GM19035 (cell line): ENCODE measurements around the gene RYR3.

Experiments used
- ATAC-seq: cut with Tn5 transposase; IDR thresholded peaks from one replicate; pipeline ENCODE4 v1.9.1; 2021; ENCODE audit not compliant: unreplicated experiment

RYR3 gene

DNA sequence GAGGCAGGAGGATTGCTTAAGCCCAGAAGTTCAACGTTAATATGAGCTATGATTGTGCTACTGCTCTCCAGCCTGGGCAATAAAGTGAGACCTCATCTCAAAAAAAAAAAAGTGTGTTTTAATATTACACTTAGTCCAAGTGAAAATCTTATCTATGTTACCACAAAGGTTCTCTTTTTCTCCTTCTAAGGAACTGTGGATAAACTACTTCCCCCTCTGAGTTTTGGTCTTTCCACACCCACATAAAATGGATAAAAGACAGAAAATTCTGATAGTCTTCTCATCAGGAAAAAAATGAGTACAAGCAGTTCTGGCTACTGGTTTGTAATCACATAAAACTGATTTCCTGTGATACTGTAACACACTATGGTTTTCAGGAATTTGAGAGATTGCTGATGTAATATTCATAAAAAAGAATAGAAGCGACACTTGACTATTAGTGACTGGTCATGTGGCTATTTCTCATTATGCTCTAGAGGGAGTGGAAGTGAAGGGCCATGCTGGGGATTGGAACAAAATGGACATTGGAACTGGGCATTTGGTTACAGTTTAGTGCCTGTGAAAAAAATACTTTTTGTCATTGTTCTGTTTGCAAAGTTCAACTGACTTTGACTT lies 68.2 kb downstream of the RYR3 start:
- ATAC-seq: no peak

DNA sequence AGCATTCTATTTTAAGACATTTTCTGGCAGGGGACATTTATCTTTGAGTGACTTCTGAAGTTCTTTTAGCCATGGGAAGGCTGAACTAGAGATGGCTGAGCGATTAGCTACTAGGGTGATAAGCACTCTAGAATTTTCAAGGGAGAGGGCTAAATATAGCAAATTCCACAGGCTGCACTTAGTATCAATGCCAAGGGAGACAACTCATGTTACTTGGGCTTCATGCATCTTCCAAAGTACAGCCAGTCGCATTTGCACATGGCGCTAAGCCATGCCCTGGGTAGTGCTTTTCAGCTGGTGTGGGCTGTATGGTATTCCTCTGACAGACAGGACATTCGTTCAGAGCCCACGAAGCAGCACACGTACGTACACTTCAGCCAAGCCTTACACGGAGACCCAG lies 69.6 kb downstream of the RYR3 start:
- ATAC-seq: no peak

DNA sequence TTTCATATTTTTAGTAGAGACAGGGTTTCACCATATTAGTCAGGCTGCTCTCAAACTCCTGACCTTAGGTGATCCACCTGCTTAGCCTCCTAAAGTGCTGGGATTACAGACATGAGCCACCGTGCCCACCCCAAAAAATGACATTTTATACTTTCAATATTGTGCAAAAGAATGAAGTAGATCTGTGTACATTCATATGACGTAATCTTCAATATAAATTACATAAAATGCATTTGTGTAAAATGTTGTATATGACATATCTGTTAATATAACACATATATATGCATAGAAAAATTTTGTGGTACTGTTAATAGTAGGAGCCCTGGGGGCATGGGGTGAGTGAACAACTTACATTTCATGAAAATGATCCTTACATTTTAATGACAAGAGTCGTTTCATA lies 71.7 kb downstream of the RYR3 start:
- ATAC-seq: no peak

DNA sequence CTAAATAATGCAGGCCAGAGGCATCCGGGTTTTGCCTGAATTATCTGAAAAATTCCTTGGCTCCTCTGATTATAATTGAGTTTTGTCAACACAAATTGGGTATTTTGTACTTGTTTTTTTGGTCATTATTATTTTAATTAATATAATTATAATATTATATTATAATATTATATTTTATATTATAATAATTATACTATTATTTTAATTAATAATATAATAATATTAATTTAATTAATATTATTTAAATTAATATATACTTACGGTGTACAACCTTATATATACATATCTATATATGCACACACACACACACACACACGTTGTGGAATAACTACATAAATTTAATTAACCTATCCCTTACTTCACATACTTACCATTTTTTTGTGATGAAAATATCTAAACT lies 73.5 kb downstream of the RYR3 start:
- no peak for ATAC-seq

DNA sequence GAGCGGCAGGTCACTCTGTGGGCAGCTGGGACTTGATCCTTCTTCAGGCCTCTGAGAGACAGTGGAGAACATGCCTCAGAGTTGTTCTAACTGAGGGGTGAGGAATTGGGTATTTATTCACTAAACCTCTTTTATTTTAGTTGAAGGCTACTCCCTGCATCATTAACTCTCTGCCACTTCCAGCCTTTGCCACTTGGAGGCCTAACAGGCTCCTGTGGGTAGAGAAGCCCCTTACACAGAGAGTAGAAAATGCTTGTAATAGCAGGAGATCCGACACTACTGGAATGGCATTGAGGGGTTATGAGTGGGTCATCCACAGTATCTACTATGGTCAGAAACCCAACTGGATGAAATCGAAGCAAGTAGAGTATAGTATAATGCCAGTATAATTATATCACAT lies 81.7 kb downstream of the RYR3 start:
- no peak for ATAC-seq

DNA sequence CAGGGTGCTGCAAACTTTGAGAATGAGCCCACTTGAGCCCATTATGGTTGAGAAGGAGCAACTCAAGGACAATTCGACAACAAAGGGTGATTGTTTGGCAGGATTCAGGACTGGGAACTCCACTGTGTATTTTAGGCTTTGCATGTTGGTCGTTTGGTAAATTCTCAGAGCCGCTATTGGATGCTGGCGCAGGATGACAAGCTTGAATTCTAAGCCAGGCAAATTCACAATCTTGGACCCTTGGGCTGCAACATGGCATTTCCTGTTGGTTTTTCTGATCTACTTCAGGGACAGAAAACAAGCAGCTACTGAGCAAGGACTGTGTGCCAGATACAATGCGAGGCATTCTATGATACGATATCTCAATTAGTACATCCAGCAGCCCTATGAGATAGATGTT lies 82.8 kb downstream of the RYR3 start:
- no peak for ATAC-seq

DNA sequence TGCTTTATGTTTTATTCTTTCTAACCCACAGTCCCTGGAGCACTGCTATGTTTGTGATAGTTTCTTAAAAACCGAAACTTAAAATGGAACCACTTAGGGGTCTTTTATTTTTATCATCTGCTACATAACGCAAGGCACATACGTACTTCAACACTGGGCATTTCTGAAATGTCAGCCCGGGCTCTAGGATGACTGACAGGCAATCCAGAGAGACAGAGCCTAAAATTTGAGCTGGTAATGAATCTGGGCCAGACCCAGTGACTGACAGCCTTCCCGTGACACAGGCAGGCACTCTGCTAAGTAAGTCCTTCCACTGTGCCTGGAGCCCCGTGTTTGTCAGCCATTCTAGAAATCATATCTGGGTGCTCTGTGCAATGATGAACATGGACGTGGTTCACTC lies 84.6 kb downstream of the RYR3 start:
- no peak for ATAC-seq

DNA sequence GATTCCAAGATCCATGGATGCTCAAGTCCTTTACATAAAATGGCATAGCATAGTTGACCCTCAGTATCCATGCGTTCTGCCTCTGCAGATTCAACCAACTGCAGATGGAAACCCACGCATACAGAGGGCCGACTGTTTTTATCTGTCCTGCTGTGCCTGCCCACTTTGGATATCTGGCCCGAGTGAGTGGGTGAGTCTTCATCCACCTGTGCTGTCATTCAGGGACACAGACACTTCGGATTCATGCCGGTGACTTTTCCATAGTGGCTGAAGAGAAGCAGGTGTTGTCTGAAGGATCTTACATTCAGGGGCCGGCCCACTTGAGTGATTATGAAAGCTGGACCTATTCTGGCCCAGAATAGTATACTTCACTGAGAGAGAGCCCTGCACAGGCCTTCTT lies 85.1 kb downstream of the RYR3 start:
- no peak for ATAC-seq

DNA sequence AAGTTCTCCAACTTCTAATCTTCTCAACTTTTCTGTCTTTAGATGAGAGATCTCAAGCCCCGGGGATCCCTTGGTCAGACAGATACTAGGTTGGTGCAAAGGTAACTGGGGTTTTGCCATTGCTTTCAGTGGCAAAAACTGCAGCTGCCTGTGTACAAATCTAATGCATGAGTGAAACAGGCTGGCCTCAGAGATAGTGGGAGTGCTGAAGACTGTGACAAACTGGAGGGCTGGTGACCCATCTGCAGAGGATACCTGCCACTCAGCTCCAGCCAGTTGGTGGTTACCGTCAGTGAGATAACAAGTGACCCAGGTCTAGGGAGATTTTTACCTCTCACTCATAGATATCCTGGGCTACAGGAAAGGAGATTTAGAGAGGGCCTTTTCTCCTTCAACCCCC lies 85.7 kb downstream of the RYR3 start:
- ATAC-seq: no peak

DNA sequence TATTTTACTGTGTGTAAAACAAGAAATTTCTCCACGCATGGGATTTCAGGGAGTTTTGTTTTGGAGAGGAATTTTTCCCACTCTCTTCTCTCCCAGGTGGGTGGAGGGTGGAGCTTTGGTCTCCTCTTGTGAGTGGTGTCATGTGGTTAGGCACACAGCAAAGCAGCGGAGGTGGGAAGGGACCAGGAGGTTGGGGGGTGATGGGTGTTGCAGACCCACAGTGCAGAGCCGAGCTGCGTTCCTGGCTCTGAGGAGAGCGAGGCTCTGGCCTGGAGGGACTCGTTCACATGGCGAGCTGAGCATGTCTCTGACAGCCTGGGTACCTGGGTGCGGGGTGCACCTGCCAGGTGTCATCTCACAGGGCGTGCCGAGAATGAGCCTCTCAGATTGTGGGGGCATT lies 87.8 kb downstream of the RYR3 start:
- no peak for ATAC-seq

DNA sequence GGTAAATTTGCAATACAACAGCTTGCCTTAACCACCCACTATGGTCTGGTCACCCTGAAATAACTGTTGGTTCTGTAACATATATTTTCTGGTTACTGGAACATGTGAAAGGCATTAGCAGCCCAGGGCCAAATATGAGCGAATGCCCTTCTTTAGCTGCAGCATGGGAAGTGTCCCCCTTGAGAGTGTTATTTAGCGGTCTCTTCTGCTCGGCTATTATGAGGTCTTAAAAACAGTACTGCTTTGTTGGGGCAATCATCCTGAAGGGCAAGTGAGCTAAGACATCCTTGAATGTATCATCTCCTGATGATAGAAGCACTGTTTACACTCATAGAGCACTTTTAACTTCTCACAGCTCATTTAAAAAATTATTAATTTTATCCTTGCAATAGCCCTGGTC lies 90.2 kb downstream of the RYR3 start:
- ATAC-seq: no peak

DNA sequence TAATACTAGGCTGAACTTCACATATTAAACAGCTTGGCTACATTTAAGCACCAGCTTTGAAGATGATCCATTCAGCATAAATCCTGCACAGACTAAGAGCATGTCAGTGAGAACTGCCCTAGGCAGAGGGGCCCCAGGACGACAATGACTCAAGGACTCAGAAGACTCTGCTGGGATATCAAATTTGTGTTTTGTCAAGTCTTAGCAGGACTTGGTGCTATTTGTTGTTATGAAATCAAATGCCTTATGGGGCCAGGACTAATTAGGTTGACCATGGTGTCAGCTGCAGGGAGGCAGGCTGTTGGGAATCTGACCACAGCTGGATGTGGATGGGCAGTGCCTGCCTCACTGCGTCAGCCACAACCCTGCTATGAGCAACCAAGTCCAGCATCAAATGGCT lies 91.8 kb downstream of the RYR3 start:
- ATAC-seq: no peak

DNA sequence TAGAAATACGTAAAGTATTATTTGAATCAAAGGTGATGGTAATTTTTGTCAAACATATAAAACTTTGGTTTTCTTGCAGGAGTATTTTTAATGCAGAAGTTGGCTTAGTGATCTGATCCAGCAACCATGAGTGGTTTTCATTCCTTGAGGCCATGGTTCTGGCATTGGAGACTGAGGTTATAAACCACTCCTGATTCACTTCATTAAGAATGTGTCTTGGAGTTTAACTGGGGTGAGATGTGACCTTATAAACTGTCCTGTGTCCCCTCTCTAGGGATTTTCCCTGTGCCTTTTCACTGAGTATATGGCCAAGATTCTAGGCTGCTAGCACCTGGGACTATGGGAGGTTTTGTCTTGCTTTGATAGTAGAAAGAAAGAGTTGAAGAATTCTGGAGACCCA lies 94.3 kb downstream of the RYR3 start:
- no peak for ATAC-seq

DNA sequence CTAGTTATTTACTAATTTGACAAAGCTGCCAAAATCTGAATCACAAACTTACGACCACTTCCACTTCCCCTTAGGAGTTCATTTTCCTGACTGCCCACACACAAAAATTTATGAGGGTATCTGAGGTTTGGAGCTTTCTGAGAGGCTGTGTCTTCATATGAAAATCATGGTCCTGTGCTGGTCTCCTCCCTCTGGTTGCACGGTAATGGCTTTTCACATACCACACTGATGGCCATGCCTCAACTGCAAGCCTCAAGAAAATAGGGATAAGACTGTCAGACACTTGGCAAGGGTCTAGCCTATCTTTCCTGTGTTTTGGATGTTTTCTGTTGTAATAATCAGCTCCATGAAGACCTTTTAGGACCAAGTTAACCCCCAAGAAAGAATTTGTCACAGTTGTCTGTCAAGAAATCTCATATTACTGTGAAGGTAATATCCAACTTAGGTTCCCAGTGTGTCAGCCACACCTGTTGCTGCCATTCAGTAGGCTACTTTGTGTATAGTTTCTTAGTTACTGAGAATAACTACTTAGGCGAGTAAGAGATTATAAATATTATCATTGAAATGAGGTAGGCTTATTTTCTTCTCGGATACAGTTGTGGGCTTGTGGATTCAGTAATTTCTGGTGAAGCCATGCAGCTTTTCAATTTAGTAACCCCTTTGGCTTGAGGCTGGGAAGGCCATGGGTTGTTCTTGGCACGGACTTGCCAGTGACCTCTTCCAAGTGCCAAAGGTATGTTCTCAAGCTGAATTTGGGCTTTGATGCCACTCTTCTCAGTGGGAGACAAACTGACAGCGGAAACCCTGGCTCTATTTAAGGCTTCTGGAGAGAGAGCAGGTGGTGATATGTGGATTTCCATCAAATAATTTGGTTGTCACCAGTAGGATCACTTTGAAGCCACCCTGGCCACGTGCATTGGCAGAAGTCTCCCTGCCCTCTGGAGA lies 101.1 kb downstream of the RYR3 start:
- no peak for ATAC-seq

DNA sequence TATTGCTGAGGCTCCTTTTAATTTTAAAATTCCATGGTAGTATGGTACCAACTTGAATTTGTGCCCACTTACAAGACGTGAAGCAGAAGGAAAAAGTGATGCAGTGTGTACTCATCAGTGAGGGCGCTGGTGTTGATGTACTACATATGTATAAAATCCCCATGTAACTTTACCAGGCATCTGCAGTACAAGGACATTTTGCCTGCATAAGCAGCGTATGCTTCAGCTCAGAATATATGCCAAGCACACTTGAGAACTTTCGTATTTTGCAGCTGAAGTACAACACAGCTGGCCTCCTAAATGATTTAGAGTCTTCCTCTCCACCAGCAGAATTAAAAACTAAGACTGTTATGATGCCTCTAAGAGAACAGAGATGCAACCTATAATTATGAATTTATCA lies 108.9 kb downstream of the RYR3 start:
- ATAC-seq: no peak

DNA sequence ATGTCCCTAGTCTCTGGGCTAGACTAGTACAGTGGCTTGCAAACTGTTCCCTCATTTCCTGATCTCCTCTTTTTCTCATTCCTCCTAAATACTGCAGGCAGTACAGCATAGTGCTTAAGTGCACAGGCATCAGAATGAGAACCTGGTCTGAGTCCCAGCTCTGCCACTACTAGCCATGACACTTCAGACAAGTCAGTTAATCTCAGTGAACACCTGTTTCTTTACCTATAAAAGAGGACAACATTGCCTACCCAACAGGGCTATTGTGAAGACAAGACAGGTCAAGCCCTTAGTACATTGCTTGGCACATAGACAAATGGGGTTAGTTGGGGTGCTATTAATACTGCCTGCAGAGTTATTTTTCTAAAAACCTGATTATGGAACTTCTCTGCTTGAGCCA lies 113.3 kb downstream of the RYR3 start:
- ATAC-seq: no peak

DNA sequence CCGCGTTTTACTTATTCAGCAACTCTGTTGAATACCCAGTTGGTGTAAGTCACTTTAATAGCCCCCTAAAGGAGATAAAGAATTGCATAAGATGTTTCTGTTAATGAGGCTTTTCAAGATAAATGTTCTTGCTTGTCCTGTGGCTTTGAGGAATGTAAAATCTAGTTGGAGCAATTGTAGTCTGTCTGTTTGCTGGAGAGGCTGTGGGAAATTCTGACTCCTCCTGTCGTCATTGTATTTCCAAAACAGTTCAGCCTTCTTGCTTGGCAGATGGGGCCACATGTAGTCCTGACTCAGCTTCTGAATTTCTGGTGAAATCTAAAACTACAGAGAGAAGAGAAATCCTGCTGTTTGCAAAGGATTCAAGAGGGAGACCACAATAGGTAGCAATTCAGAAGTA lies 114.4 kb downstream of the RYR3 start:
- no peak for ATAC-seq

DNA sequence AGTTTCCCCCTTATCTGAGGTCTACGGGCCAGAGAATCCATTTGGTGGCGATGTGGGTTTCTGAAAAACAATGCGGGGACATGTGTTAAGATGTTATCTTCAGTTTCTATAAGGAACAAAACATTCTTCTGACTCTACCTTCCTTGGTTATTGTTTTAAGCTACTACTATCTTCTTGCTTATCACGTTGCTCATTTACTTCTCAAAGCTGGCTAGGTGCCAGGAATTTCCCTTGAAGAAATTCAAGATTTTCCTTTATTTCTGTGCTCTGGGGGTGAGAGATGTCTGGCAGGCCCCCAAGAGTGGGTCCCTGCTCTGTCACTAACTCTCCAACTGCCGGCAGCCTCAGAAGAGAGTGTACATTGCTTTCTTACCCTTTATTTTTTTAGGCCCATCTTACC lies 119.8 kb downstream of the RYR3 start:
- no peak for ATAC-seq

DNA sequence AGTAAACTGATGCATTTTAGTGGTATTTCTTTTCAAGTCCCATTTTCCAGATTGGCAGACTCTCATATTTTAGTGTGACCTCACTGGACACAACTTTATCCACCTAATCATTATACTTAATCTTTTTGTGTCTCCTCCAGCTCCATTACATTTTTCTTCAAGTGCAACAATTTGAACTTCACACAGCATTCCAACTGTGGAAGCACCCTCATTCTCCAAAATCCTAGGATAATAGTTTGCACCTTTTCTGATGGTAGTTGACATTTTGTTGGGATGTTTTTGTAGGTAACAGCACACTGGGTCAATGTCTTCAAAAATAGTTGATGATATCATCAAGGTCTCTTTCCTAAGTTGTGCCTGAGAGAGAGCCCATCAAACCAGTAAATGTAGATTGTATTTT lies 123.1 kb downstream of the RYR3 start:
- no peak for ATAC-seq

DNA sequence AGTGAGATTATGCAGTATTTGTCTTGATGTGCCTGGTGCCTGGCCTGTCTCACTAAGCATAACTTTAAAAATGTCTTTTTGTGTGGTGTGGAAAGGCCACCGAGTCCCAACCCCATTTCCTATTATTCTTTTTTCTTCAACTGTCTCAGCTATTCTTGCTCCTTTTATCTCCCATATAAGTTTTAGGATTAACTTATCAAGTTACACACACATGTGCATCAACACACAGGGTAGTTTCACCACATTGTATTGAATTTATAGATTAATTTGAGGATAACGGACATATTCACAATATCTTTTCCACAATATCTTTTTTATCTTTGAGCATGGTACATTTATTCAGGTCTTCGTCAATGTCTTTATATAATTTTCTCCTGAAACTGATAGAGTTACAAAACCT lies 127.6 kb downstream of the RYR3 start:
- no peak for ATAC-seq

DNA sequence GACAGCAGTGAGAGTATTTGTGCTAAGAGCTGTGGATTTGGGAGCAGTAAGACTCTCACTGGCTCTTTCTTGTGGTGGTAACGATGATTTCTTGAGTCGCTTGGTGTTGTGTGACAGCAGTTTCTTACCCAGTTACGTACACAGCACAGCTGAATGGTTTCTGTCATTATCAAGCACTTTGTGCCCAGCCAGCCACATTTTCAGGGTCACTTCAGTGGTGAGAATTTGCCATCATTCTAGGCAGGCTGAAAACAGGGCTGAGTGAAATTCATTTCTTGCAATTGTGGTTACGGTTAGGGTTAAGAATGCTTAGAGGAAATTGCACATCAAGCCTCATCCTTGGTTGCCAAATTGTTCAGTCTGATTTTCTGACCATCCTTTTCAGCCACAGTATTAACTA lies 130.1 kb downstream of the RYR3 start:
- ATAC-seq: no peak

DNA sequence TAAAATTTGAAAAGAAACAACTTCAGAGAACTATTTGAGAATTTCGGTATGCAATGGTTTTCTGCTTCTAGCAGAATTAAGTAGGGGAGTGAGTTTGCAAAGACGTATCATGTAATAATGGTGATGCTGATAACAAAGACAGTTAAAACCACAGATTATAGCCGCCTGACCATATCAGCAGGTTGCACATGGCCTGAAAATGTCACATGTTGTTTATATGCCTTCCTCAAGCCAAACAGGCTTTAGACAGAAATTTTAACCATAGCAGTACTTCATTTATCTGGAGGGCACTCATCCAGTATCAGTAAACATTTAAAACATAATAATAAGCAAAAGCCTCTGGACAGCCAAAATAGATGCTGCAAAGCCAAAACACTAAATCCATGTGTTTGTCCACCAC lies 131.7 kb downstream of the RYR3 start:
- no peak for ATAC-seq

DNA sequence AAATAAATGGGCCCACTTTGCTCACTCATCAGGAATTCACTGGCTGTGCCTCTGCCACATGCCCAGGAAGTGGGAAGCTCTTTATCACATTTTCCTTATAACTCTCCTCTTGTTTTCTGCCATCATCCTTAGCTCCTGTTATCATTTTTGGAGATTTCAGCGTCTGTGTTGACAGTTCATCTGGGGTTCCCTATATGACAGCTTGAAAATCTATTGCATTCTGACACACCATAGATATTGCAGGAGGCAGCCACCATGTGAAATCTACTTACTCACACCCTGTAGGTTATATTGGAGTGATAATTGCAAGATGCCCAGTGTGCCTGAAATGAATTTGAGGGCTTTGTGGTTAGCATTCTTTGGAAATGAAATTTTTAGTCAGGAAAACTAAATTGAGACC lies 132.9 kb downstream of the RYR3 start:
- ATAC-seq: no peak
